Kidney (tissue), 14 donors: ENCODE data around the gene HTATIP2. TPM values are rescaled to one million over a fixed set of nuclear protein-coding genes. Genes with fewer than 3 reads are reported as not detected.

Experiments
- DNase-seq, 5 donors: peaks; one replicate each; pipeline ENCODE4 v3.0.0-alpha.2; 2013 to 2020
- FAIRE-seq: peaks from 2 replicates; lab custom pipeline; 2012; peaks lifted over from hg19 to GRCh38; lab: Jason Lieb, UNC
- H3K27ac ChIP-seq, 2 donors: one replicate each; pipeline ENCODE4 v1.7.0; 2013; ENCODE audit warnings: low read depth in 2 of 2, low read length in 2 of 2, inconsistent platforms in 1 of 2
- H3K27me3 ChIP-seq: one replicate; pipeline ENCODE4 v1.7.1; 2013; ENCODE audit warnings: low read length, inconsistent platforms; ENCODE audit not compliant: control insufficient read depth, insufficient read depth
- H3K36me3 ChIP-seq, 3 donors: one replicate each; pipeline versions ENCODE4 v1.7.0 to v1.7.1; 2013; ENCODE audit warnings: low read length in 3 of 3, control low read depth in 1 of 3, inconsistent platforms in 1 of 3; ENCODE audit not compliant: insufficient read depth in 3 of 3, control insufficient read depth in 2 of 3
- H3K4me1 ChIP-seq, 3 donors: one replicate each; pipeline versions ENCODE4 v1.7.0 to v1.7.1; 2013; ENCODE audit warnings: low read length in 3 of 3, inconsistent platforms in 1 of 3, low read depth in 1 of 3; ENCODE audit not compliant: control insufficient read depth in 2 of 3, insufficient read depth in 2 of 3
- H3K4me3 ChIP-seq, 3 donors: one replicate each; pipeline versions ENCODE4 v1.7.0 to v1.8.1; 2013; ENCODE audit warnings: low read length in 3 of 3, control low read depth in 1 of 3, inconsistent platforms in 1 of 3
- H3K9ac ChIP-seq, 3 donors: one replicate each; pipeline versions ENCODE4 v1.7.0 to v1.7.1; 2013; ENCODE audit warnings: low read length in 3 of 3, control low read depth in 1 of 3, inconsistent platforms in 1 of 3
- H3K9me3 ChIP-seq, 3 donors: one replicate each; pipeline versions ENCODE4 v1.7.0 to v1.7.1; 2013; ENCODE audit warnings: low read length in 3 of 3, control low read depth in 1 of 3, inconsistent platforms in 1 of 3; ENCODE audit not compliant: control insufficient read depth in 2 of 3, insufficient read depth in 1 of 3
- CTCF ChIP-seq: IDR thresholded peaks from 3 replicates; pipeline ENCODE4 v1.5.1; 2012; ENCODE audit warnings: mild to moderate bottlenecking, moderate library complexity, borderline replicate concordance; ENCODE audit not compliant: insufficient read depth; ENCODE audit errors: extremely low read depth
- intact Hi-C: fragments of 100-400 bp; cut with DNase I; formaldehyde crosslinking; loops from one replicate; pipeline ENCODE4 v1.11.1; 2022
- polyA plus RNA-seq: library from polyadenylated mRNA; stranded (reverse); fragments of 350-450 nt; fragmentation: Illumina TruSeq; extraction: RNeasy Lipid Tissue Mini Kit (QIAGEN cat#74804); gene quantifications from one replicate; pipeline ENCODE4 v1.2.3, GENCODE V29; 2014; ENCODE audit warnings: low read depth, low replicate concordance; ENCODE audit not compliant: insufficient read depth
- total RNA-seq: library from RNA; stranded (reverse); fragmentation: NEBNext Ultra II Directional; extraction: Animal tissue kit (Norgen Biotek cat#: 25700); gene quantifications from one replicate; pipeline ENCODE4 v1.2.1, GENCODE V29; 2021
- donor health status: control.
- donor health status: control.
- donor health status: control.
- donor health status: control.
- donor health status: control.
- donor health status: DM: yes; HTN: yes; CAD: no.
- donor health status: Normal renal cell carcinoma (clear cell type).

Gene HTATIP2
- total and polyA plus RNA-seq, 2 donors from 2014 or later = 37.5 to 57.8 TPM

- H3K27me3 ChIP-seq = no peaks in the 10 kb centered on the region
- no peak overlapping the region for H3K4me3 ChIP-seq
- DNase-seq = peak in 3 of 5 donors; percentile 34 to 62 (median 53)
- intact Hi-C loops = loop anchor here (10.0 kb wide), 1 partner anchor 219 kb away; no protein-coding TSS in a partner anchor
- no peak overlapping the region for H3K27ac ChIP-seq
- peak; percentile 78 for FAIRE-seq
- no peaks in the 10 kb centered on the region for H3K9me3 ChIP-seq
- no peaks in the 10 kb centered on the region for H3K36me3 ChIP-seq
- TF ChIP-seq CTCF = peak; percentile 66
- H3K4me1 ChIP-seq = no peaks in the 10 kb centered on the region
- H3K9ac ChIP-seq = no peak overlapping the region
Measured at GRCh38 chr11:20353829-20354434, 9.6 kb upstream of the HTATIP2 start.

- DNase-seq (peak in 3 of 5 donors; percentile 24 to 51 (median 36)), FAIRE-seq (no peak)
- Histone ChIP-seq H3K4me3 (no peak overlapping the region), H3K27me3 (no peaks in the 10 kb centered on the region), H3K9me3 (no peaks in the 10 kb centered on the region), H3K9ac (no peak overlapping the region), H3K4me1 (no peaks in the 10 kb centered on the region), H3K36me3 (no peaks in the 10 kb centered on the region), H3K27ac (no peak overlapping the region)
- intact Hi-C loops = loop anchor here (10.0 kb wide), 1 partner anchor 221 kb away; no protein-coding TSS in a partner anchor
- peak; percentile 62 for TF ChIP-seq CTCF
Measured at GRCh38 chr11:20355221-20356219, 8.0 kb upstream of the HTATIP2 start.

GRCh38 chr11:20357150-20357549 is 6.4 kb upstream of the HTATIP2 start:
- Histone ChIP-seq H3K9me3 (no peaks in the 10 kb centered on the region), H3K27me3 (no peaks in the 10 kb centered on the region), H3K9ac (no peak overlapping the region), H3K4me1 (no peaks in the 10 kb centered on the region), H3K36me3 (no peaks in the 10 kb centered on the region), H3K4me3 (no peak overlapping the region), H3K27ac (no peak overlapping the region)
- no peak for TF ChIP-seq CTCF
- DNase-seq = no peak
- intact Hi-C loops = loop anchor here (10.0 kb wide), 1 partner anchor 222 kb away; no protein-coding TSS in a partner anchor
- no peak for FAIRE-seq
